ENCODE measurements around the gene FOXP2.
"Not testable (repeated sequence)": the region's sequence is repeated elsewhere in the genome, so short reads cannot be mapped to it uniquely, and the experiment has no call there.

Gene FOXP2

DNA sequence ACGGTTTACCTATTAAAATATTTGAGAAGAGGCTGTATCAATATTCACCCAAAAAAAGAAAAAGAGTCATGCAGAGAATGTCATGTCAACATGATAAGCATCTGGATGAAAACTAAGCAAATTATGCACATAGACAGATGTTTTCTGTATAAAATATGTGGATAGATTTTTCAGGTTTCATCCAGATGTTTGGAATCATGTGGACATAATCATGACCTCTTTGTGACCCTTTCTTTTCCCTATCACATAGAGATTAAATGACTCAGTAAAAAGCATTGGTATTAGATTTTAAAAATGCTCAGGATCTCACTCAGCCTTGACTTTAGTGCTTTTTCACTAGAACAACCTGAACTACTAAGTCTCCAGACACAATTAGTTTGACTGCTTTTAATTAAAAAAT, 90.0 kb downstream of the FOXP2 start:
- DNase-seq (ENCODE audit: low spot score) = no peak

DNA sequence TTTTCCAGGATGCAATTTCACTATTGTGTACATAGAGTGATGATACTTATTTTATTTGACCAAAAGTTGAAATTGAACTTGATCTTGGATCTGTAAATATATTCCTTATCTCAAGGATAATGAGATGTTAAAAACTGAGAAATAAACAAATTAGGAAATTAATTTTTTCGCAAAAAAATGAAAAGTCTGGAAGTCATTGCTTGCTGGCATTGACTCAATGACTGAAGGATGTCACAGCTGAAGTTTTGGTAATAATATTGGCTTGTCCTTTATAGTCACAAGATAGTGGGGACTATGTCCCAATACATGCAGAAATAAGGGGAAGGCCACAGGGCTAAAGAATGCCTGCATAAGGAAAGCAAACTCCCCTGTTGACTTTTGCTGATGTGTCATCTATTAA, 92.8 kb downstream of the FOXP2 start:
- no peak for DNase-seq (ENCODE audit: low spot score)

DNA sequence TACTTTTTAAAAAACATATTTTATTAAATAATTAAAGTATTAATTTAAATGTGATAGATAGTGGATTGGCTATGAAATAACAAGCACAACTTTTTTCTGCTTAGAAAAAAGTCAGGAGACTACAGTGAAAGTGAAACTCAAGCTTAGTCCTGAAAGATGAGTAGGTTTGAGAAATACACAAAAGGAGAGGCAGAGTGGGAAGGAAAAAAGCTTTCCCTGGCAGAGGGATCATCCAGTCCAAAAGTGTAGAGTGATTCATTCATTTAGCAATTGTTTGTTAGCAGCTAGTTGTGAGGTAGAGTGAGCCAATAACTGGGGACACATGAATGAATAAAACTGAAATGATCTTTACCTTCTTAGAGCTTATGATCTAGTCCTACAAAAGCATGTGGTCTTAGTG, 93.5 kb downstream of the FOXP2 start:
- no peak for DNase-seq (ENCODE audit: low spot score)

DNA sequence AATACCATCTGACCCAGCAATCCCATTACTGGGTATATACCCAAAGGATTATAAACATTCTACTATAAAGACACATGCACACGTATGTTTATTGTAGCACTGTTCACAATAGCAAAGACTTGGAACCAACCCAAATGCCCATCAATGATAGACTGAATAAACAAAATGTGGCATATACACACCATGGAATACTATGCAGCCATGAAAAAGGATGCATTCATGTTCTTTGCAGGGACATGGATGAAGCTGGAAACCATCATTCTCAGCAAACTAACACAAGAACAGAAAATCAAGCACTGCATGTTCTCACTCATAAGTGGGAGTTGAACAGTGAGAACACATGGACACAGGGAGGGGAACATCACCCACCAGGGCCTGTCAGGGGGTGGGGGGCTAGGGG, 96.2 kb downstream of the FOXP2 start:
- not testable (repeated sequence) for DNase-seq (ENCODE audit: low spot score)

DNA sequence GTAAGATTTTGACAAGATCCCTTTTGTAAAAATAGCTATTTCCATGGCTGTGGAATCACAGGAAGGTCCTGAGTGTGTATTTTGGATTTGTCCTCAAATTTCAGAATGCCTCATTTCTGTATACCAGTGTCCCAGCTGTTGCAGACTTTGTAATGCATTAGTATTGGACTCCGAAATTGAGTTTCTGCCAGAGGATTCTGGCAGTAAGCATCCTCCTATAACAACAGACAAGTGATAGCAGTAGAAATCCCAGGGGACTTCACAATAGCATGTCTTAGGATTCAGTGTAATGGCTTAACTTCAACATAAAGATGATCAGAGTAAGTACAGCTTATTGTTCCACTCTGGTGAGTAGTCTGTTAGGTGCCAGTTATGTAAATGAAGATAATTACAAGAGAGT, 104.6 kb downstream of the FOXP2 start:
- DNase-seq (ENCODE audit: low spot score) = no peak

DNA sequence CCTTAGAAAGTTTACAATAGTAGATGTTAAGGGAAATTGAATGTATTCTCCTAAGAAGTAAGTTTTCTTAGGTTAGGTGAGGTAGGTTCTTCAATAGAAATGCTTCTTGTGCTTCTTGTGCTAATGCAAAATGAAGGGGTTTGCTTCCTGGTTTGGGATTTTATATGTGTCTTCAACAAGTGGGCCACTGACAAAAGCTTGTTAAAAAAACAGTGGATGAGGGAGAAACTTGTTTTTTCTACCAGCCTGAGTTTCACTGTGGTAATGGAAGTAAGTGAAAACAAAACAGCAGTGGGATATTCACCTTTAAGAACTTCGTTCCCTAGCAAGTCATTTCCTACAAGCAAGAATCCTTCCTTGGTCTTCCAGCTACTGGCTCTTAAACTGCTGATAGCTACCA, 107.5 kb downstream of the FOXP2 start:
- no peak for DNase-seq (ENCODE audit: low spot score)

DNA sequence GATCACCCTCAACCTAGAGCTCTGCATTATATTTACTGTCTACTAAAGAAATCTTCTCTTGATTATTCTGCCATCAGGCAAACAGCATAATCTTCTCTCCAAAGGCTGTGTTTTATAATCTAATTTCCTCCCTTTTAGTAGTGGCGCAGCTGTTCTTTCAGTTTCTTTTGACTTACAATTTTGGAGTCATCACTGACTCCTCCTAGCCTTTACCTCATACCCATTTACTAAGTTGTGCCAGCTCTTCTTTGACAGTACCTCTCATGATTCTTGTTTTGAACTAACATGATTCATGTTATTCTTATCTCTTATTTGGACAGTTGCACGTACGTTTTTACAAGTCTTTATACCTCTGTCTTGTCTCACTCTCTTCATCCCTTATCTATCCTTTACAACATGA, 113.0 kb downstream of the FOXP2 start:
- DNase-seq (ENCODE audit: low spot score) = no peak

DNA sequence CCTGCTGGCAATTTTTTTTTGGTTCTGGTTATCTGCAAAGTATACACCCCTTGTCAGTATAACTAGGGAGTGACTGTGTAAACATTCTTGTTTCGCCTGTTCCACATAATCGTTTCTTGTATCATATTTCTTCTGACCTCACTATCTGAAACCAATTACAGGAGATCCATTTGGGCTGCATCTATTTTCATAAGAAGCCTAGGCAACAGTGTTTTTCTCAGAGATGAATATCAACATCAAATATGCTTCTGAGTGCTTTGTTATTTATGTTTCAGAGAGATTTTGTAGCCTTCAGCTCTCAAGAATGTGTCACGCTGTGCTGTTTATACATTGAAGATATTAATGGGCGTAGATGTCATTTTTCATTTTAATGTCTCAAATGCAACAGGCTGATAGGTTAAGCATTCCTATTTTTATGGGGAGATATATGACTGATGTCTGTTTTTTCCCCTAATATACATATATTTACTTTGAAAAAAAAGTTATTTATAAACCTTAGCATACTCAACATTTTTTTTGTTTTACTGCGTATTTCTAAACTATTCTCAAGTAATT, 115.5 kb downstream of the FOXP2 start:
- DNase-seq (ENCODE audit: low spot score) = no peak

DNA sequence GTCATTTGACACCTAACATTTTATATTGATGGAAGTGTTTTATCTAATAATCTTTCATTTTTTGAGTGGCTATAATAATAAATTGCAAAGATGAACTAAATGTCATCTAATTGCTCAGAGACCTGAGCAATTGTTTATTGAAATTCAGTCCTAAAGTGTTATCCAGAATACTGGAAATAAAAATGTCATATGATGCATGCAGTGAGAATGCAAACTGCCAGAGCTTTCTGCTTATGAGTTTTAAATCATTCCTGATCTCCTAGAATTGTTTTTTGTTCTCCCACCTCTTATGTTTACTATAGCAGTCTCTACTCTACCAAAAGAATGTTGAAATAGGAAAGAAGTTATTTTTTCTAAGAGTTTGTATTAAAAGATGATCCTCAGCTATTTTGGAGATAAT, 116.7 kb downstream of the FOXP2 start:
- DNase-seq (ENCODE audit: low spot score) = no peak

DNA sequence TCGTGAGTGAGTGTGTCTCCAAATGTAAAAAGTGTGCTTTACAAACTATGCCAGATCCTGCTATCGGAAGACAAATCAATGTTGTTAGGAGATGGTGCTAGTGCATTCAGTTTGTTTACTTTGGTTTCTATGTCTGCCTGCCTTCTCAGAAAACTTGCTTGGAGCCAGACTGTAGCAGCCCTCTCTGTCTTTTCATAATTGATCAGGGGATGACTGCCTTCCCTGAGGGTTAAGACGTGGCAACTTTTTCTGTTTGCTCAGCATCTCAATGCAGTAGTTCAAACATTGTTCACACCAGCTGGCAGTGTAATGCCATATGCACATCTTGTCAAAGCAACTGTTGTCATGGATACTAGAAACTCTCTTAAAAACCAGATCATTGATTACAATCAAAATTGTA, 118.5 kb downstream of the FOXP2 start:
- no peak for DNase-seq (ENCODE audit: low spot score)

DNA sequence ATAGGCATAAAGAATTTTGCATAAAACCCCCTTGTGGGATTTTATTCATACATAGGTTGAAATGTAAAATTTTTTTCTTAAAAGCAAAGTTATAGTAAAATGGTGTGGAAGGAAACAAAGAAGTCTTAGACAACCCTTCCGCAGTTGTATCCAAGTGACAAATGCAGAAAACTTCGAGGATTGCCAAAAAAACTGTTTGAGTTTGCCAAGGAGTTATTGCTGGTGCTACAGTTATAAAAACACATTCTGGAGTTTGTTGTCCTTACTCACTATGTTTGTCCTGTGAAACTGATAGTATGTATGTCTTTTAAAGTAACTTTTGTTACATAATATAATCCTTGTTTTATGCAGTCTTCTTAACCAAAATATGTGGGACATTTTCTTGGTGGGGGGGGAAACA, 120.3 kb downstream of the FOXP2 start:
- no peak for DNase-seq (ENCODE audit: low spot score)

DNA sequence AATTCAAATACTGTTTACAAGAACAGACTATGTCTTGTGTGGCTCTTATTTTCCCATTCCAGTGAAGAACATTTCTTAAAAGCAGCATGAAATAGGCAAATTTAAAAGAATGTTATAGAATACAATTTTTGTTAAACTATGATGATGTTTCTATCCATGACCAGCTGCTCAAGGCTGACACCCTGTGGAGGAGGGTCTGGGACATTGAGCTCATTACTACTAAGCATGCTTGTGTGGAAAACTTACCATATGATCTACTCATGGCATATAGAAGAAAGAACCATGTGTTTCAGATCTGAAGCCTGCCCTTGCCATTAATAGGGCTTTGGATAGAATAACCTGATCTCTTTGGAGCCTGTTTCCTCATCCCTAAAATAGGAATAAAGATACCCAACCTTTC, 125.0 kb downstream of the FOXP2 start:
- peak; percentile 23 for DNase-seq (ENCODE audit: low spot score)

DNA sequence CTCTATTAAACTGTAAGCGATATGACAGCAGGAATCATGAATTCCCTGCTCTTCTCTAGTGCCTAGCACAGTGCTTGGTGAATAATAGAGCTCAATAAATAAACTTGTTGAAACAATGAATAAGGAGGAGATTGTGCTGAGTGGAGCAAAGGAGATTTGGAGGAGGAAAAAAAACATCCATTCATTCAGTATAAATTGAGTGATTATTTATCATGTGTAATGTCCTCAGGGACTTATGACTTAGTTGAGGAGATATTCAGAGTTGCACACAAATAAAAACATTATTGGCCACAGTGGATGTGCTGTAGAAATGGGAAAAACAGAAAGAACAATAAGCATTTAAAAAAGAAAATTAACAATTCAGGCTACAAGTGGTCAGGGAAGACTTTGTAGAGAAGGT, 125.7 kb downstream of the FOXP2 start:
- DNase-seq (ENCODE audit: low spot score) = no peak

DNA sequence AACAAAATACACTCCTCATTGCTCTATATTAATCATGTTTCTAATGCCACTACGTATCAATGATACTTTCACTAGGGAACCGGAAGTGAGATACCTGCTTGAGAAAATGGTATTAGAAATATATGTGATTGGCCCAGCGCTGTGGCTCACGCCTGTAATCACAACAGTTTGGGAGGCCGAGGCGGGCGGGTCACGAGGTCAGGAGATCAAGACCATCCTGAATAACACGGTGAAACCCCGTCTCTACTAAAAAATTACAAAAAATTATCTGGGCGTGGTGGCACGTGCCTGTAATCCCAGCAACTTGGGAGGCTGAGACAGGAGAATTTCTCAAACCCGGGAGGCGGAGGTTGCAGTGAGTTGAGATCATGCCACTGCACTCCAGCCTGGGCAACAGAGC, 132.7 kb downstream of the FOXP2 start:
- DNase-seq (ENCODE audit: low spot score) = not testable (repeated sequence)

DNA sequence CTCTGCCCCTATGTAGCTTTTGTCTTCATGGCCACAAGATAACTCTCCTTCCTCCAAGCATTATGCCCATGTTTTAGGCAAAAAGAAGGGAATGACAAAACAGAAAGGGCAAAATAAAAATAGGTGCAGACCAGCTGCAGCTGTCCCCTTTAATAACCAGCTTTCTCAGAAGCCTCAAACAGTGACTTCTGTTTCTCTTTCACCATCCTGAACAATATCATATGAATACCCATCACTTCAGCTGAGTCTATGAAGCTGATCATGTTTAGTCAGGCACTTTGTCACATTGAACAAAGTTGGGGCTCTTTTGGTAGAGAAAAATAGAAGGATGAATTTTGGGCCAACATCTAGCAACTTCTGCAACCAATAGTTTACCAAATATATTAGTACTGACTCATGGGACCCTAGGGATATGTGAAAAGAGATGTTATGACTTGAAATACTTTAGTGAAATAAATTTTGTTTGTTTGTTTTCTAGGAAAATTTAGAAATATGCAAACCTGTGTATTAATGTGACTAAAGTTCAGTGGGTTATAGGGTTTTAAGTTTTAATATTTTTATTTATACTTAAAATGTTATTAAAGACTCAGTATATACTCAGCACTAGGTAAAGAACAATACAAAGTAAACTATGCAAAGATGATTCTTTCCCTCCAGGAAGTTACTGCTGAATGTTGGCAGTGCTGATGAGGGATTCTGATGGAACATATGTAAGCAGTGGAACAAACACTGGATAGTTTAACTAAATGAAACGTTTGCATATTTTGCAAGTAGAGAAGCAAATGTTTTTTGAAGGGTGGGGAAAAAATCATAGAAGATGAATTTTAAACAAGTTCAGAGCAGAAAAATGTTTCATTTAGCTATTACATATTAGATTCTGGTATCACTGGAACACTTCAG, 133.7 kb downstream of the FOXP2 start:
- no peak for DNase-seq (ENCODE audit: low spot score)

DNA sequence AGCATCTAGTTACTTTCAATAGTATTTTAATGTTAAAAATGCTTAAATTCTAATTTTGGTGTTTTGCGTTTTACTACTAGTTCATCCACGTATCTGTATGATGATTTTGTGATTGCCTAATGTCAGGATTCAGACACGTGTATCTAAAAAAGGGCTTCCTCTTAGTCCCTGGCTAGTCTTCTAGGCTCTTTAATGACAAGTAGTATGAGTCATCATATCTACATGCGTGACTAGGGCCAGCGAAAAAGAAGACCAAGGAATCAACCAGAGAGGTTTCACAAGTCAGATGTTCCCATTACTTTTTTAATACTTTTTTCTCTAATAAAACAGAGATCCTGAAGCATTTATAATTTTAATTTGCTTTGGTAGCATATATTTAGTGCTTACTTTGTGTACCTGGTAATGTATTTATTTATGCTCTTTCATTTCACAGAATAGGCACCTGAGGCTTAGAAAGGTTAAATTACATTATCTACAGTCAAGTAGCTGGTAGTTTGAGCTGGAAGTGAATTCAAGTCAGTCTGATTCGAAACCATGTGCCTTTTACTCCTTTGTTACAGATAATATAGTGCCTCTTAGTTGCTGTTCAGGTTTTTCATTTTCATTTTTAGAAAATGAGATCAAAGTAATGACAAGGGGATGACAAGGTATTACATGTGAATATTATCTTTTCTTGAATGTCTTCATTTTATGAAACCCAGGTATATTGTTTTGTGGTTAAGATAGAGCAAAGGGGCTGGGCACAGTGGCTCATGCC, 140.3 kb downstream of the FOXP2 start:
- no peak for DNase-seq (ENCODE audit: low spot score)

DNA sequence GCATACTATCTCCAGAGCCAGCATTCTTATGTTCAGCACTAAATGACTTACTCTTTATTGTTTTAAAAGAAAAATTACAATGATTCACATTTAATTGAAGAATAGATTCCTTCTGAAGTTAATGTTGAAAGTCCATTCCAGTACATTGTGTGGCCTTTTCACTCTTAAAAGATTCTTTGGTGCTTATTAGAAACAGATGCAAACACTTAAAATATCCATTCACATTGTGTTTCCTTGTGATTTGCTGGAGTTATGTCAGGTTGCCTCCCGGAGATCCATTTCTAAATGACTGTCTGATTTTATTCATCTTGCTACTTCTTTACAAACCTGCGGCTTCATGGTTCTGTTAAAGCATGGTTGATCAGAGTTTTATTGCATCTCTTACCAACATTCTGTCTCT, 152.8 kb downstream of the FOXP2 start:
- no peak for DNase-seq (ENCODE audit: low spot score)

DNA sequence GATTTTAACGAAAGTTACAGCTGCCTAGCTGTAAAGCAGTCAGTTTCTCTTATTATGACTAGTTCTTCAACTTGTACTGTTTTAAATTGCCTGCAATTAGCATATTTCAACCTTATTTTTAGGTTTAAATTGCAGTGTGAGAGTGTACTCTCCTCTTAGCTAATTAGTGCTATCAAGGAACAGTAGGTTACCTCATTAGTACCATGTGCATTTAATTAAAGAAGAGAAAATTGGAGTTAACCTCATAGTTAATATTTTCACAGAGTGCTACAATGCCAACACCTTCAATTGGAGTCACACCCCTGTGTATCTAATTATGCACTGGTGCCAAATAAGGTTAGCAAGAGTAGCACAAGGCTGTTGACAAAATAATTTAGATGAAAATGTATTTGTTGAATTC, 154.6 kb downstream of the FOXP2 start:
- DNase-seq (ENCODE audit: low spot score) = no peak

DNA sequence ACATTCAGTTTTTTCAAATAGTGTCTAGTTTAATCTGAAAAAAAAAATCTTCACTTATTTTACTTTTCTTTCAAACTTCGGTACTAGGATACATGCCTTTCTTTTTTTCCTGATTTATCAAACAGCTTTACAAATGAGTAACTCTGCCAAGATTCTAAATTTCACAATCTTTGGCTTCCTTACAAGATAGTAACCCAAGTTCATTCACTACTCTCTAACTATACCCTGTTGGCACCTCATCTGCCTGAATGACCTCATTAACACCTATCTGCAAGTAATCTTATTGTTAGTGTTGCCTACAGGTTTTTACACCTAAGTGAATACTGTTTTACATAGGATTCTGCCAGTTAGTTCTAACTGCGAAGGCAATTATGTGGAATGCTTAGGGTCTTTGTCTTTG, 159.8 kb downstream of the FOXP2 start:
- DNase-seq (ENCODE audit: low spot score) = no peak

DNA sequence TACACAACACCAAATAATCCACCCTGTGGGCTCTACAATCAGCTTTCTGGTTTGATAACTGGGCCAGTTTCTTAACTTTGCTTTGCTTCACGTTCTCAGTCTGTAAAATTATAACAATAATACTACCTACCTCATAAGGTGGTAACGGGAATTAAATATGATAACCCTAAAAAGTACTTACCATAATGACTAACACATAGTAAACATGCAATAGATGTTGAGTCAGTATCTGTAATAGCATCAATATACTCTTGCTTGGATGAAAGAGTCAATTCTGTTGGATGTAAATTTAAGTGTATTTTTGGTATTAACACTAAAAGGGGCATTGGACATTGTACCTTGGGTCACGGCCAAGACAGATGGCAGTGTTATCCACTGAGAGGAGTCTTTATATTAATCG, 160.5 kb downstream of the FOXP2 start:
- no peak for DNase-seq (ENCODE audit: low spot score)

DNA sequence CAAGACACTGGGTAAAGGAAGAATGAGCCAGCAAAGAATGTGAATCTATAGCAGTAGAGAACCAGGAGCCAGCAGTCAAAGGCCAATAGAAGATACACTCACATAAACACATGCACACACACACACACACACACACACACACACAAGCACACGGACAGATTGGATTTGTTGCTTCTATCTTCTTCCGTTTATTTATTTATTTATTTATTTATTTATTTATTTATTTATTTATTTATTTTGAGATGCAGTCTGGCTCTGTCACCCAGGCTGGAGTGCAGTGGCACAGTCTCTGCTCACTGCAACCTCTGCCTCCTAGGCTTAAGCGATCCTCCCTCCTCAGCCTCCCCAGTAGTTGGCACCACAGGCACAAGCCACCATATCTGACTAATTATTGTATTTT, 166.3 kb downstream of the FOXP2 start:
- DNase-seq (ENCODE audit: low spot score) = not testable (repeated sequence)

DNA sequence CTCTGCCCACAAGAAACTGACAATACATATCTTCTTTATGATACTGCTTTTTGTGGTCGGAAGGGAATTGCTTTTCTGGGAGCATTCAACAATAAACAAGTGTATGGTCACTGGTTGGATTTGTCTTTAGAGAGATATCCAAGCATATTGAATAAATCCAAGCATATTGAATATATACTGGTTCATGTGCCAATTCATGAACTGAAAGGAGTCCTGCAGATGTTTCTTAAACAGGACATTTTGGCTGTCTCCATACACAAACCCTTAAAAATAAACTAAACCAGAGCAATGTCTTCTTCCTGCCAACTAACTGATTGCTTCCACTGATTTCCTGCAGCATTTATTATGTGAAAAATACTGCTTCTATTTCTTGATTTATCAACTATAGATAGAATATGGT, 173.9 kb downstream of the FOXP2 start:
- no peak for DNase-seq (ENCODE audit: low spot score)

DNA sequence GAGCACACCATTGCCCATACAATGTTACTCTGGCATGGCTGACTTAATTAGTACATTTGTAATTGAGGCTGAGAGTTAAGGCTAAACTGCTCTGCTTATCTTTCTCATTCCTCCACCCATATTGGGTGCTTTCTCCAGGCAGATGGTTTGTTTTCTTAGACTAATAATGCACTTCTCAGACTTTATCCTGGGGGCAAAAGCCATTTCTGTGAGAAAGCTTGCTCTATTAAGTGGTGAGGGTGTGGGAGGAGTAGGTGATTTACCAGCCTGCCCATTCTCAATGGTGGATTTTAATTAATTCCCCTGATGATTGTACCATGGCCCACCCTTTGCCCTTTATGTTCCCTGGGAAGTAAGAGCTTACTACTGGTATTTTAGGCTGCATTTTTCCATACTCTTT, 174.8 kb downstream of the FOXP2 start:
- DNase-seq (ENCODE audit: low spot score) = no peak
